ENCODE data around the gene ZNF76.

Gene ZNF76

GRCh38 chr6:35259194-35259947, at the start of gene ZNF76:
TSS of gene ZNF76 (plus strand) at chr6:35259735. CDS start at chr6:35281152, 21,417 bp downstream.
- DNase-seq, result peak; percentile 93

GRCh38 chr6:35213298-35213791, 46.2 kb upstream of the ZNF76 start:
- DNase-seq, result no peak

GRCh38 chr6:35213824-35214756, 45.4 kb upstream of the ZNF76 start, which contains the start of gene SCUBE3:
TSS of gene SCUBE3 (plus strand) at chr6:35213956. CDS start at chr6:35214419, 463 bp downstream.
- DNase-seq, result peak; percentile 91

- no peak for DNase-seq
These were observed 44.5 kb upstream of the ZNF76 start for GRCh38 chr6:35214869-35215664.

GRCh38 chr6:35215665-35216411, 43.7 kb upstream of the ZNF76 start:
- DNase-seq, result no peak

- no peak for DNase-seq
These were observed 43.2 kb upstream of the ZNF76 start for GRCh38 chr6:35216412-35216732.

DNA sequence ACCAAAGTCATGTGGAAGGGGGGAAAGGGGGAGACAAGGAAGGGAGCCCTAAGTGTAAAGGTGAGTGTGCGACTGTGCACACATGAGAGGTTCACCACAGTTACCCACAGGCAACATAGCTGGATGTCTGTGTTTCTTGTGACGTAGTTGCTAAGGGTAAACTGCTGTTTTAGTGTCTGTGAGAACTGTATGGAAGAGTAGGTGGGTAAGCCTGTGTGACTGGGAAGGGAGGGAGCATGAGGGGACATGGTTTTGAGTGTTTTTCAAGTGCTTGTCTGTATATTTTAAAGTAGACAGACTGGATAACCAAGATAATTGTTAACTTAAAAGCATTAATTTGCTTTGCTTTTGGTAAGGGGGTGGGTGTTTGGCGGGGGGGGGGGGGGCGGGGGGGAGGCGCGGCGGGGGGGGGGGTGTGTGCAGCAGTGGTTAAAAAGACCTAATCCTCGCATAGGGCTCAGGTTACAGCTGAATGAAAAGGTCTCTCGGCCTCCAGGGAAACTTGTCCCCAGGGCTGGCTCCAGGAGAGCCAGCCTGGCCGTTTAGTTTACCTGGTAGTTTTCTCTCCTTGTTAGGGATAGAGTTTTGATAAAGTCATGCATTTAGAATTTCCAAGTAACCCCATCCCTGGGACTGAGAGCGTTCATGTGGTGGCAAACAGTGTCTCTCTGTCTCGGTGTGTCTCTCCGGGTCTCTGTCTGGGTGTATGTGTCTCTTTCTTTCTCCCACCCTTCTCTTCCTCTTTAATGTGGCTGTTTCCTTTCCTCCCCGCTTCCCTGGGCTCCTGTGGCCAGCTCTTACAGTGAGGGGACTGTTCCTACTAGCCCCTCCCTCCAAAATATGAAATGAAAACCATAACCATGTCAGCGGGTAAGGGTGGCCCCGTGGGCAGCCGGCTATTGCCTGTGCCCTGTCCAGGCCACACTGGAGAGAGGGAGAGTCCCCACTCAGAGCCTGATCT, 42.4 kb upstream of the ZNF76 start:
- DNase-seq, result no peak

DNA sequence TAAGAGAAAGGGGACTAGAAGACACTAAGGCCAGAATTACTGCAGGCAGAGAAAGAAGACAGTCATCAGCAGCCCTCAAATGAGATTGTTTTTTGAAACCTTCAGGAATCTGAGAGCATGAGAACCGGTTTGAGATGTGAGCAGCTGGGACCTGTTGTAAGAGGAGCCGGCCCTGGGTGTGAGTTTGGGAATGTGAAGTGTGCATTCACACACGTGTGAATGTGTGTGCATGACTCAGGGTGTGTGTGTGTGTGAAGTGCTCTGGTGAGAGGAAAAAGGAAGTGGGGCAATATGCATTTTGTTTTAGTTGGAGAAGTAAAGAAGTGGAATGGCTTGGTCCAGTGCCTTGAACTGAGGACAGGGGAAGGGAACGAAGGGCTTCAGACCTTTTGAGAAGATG, 41.5 kb upstream of the ZNF76 start:
- no peak for DNase-seq

GRCh38 chr6:35218456-35218855, 41.1 kb upstream of the ZNF76 start:
- no peak for DNase-seq

- DNase-seq, result no peak
These were observed 39.7 kb upstream of the ZNF76 start for GRCh38 chr6:35219683-35220326.

GRCh38 chr6:35220711-35221110, 38.8 kb upstream of the ZNF76 start:
- DNase-seq, result no peak

- DNase-seq, result no peak
These were observed 36.1 kb upstream of the ZNF76 start for GRCh38 chr6:35223396-35223795.

DNA sequence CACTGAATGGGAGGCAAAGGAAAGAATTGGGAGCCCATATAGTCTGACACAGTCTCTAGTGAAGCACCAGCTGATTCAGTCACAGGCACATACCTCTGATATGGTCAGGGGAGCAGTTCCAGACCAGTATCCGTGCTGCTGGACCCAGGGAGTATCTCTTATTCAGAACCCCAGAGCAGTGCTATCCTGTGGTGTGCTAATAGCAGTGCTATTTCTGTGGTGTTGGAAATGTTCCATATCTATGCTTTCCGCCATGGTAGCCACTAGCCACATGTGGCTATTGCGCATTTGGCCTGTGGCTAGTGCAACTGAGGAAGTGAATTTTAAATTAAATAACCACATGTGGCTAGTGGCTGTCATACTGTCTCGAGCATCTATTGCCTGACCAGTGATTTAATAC, 34.8 kb upstream of the ZNF76 start:
- no peak for DNase-seq

GRCh38 chr6:35228481-35228880, 31.1 kb upstream of the ZNF76 start:
- no peak for DNase-seq

- DNase-seq, result no peak
These were observed 30.2 kb upstream of the ZNF76 start for GRCh38 chr6:35229304-35229703.

GRCh38 chr6:35230498-35230897, 29.0 kb upstream of the ZNF76 start:
- no peak for DNase-seq

- DNase-seq, result no peak
These were observed 28.6 kb upstream of the ZNF76 start for GRCh38 chr6:35230950-35231349.

GRCh38 chr6:35231563-35231962, 28.0 kb upstream of the ZNF76 start:
- no peak for DNase-seq

GRCh38 chr6:35234901-35235300, 24.6 kb upstream of the ZNF76 start:
- no peak for DNase-seq

GRCh38 chr6:35236223-35236622, 23.3 kb upstream of the ZNF76 start:
- DNase-seq, result no peak

DNA sequence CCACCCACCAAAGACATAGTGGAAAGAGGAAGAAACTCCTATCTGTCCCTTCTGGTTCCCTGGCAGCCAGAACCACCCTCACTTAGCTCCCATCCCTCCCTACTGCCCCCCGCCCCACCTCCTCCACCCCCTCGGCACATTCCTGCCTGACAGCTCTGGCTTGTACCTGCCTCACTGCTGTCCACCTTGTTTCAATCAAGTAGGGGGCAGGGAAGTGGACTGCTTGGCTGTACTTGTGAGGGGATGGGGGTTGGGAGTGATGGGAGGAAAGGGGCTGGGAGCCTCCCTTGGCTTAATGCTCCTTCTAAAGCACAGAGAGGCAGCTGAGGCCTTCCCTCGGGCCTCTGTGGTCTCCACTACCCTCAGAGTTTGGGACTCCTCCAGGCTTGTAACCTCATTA, 22.1 kb upstream of the ZNF76 start:
- DNase-seq, result no peak

All from 8988T (cell line).